Activated CD8-positive, alpha-beta memory T cell treated with anti-CD3 and anti-CD28 coated beads for 48 hours (primary cell): ENCODE data around the gene SPATC1L.

Source experiments
- DNase-seq, 3 experiments: peaks; one replicate each; pipeline ENCODE4 v3.0.0-alpha.2; 2020; ENCODE audit warnings: low read depth in 2 of 3, low spot score in 2 of 3

Gene SPATC1L

DNA sequence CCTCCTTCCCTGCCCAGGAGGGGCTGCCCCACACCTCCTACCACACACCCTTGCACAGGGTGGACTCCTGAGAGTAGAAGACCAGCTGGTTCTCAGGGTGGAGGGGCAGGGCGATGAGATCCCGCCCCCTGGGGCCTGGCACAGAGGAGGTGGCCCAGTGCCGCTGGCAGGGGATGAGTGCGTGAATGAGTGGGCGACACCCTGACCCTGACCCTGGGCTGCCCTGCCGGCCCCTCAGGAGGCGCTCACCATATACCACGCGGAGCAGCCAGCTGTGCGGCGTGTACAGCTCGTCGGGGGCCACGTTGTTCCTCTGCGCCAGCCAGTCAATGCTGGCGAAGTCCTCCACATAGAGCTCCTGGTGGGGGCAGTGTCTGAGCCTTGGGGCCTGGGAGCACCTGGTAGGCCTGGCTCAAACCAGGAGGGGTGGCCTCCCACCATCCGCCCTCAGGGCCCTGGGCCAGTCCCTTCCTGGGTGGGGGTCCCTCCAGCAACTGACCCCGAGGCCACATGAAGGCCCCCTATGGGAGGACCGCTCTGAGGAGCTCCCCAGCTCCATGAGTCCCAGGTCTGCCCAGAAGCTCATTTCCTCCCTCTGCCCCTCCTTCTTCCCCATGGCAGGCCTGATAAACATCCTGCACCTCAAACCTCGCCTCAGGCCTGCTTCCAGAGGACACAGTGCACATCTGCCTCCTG, 31.3 kb upstream of the SPATC1L start:
- no peak for DNase-seq

DNA sequence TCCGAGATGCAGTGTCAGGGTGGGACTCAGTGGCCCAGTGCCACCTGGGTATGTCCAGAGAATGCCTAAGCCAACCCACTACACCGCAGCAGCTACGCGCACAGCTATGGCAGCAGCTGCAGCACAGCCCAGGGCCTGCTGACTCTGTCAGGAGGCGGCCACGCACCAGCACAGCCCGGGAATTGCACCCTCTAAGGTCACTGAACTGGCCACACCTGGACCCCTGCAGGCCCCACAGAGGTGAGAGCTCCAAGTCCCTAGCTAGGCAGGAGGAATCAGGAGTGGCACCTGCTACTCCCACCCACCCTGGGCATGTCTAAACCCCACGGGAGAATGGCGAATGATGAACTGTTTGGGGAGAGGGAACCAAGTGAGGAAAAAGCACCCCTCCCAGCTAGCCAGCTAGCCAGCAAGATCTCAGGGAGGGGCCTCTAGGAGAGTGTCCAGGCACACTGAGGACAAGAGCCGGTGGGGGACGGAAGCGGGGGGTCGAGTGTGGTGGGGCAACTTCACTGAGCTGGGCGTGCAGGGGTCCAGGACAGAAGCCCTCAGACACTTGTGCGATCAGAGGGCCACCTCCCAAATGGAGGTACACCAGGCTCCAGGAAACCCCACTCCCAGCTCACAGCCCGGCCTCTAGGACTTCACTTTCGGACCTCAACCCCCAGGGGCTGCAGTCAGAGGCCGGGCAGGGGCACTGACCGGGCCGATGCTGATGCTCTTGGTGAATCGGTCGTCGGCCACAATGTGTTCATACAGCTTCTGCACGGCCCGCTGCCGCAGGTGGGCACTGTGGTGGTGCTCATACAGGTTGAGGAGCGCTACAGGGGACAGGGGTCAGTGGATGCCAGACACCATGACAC, 30.4 kb upstream of the SPATC1L start:
- no peak for DNase-seq

DNA sequence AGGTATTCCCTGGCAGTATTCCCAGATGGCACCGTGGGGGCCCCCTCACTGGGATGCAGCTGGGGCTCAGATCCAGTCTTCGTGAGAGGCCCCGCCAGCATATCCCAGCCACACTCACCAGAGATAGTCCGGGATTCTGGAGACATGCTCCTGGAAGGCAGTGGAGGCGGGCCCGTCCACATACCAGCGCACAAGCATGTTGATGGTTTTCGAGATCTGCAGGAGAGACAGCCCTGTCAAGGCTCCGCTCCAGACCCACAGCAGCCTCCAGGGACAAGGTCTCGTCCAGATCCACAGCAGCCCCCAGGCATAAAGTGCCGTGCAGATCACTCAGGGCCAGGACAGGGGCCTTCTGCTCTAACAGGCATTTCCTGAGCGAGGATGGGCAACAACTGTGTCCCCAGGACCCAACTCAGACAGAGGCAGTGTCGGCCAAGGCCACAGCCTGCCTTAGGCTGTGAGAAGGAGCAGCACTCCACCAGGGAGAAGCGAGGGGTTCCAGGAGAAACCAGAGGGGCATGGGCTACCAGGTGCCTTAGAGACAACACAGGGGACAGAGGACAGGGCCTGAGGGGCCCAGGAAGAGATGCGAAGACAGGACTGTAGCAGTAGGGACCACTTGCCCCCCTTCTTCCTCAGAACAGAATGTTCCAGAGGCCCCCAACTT, 29.5 kb upstream of the SPATC1L start:
- no peak for DNase-seq

DNA sequence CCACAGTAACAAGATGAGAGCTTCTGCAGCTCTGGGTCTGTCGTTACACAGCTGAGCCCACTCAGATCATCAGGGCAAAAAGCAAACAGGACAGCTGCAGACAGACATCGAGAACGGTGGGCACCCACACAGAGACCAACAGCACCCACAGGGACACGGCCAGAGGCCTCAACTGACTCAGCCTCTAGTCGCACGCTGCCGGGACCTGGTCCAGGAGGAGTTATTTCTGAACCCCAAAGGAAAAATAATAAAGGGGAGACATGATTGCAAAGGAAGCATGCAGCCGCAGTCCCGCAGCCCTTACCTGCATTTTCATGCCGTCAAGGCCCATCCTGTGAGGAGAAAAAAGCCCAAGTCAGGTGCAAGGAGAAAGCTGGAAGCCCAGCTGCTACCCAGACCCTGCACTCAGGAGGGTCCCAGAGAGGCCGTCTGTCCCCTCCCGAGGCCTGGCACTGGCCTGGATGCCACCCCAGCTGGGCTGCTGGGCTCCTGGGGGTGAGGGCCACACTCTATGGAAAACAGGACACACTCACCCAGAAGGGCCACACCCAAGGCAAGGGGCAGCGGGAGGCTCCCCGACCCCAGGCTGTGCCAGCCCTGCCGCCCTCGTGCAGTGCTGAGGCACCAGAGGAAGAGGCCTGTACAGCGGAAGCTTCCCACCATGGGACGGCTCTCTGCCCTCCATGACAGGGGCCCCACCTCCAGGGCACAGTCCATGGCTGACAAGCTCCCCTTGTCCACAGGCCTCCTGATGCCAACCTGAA, 28.6 kb upstream of the SPATC1L start:
- DNase-seq, result no peak

DNA sequence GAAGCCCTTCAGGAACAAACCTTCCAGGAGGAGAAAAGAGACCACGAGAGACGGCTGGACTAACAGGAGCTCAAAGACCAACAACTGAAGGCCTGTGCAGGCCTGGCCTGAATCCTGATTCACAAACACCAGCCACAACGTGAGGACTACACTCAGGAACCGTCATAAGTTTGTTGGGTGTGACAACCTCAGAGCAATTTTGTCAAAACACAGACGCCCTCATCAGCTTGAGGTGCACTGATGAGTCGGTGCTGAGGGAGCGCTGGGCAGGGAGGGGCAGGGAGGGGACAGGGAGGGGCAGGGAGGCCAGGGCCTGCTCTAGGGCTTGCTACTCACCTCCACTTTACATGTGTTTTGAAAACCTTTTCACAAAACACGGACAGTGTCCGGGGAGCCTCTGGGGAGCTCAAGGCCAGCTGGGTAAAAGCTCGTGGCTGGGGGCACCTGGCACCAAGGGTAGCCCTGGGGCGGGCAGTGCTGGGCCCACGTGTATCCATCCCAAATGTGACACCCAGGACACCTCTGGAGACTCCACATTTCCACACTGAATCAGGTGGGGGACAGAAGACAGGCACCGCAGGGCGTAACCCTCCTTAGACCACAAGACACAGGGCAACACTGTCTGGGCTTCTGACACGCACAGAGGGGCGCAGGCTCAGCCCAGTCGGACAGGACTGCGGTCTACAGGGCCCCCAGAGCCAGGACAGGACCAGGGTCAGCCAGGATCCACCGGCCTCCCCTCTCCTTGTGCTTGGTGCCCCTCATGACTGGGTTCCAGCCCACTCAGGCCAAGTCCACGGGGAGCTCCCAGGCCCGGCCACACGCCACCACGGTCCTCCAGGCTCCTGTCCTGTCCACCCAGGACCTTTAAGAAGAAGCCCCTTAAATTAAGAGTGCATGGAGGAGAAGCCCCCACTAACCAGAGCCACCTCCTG, 27.8 kb upstream of the SPATC1L start:
- no peak for DNase-seq

DNA sequence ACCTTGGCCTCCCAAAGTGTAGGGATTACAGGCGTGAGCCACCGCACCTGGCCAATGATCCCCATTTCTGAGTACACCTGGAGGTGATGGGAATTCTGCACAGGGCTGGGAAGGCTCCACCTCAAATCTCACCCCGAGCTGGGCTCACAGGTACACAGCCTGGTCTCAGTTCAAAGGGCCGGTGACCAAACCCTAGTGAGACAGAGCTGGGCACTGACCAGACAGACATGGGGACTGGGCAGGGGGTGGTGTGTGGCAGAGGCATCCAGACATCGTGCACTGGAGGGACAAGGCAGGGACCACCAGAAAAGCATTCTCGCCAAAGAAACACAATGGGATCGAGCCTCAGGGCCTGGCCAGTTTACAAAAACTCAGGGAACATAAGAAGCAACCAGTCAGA, 27.1 kb upstream of the SPATC1L start:
- no peak for DNase-seq

DNA sequence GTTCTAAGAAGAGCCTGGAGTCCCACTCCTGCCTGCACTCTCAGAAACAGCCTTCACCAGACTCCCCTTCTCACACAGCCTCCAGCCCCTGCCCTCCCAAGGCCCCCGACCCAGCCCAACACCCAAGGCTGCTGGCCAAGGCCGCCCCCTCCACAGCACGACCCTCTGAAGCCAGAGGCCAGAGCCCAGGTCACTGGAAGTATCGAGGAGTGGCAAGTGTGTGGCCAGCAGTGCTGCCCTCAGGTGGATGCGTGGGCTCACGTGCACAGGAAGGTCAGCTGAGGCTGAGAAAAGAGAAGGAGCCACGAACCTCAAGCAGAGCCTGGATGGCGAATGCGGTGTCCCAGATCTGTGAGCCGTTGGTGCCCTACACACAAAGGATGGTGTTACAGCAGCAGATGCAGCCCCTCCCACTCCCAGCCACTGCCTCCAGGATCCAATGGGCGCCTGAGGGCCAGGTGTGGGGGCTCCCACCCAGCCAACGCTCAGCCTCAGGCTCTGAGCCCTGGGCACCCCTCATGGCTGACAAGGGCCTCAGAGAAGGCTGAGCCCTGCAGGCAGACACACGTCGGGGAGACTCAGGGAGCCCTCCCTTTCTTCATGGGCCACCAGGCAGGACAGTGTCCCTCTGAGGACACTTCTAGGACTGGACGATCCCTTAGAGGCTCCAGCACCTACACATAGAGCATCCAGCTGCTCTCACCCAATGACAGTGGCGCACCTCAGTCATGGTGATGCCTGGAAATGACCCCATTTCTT, 26.3 kb upstream of the SPATC1L start:
- DNase-seq, result no peak

DNA sequence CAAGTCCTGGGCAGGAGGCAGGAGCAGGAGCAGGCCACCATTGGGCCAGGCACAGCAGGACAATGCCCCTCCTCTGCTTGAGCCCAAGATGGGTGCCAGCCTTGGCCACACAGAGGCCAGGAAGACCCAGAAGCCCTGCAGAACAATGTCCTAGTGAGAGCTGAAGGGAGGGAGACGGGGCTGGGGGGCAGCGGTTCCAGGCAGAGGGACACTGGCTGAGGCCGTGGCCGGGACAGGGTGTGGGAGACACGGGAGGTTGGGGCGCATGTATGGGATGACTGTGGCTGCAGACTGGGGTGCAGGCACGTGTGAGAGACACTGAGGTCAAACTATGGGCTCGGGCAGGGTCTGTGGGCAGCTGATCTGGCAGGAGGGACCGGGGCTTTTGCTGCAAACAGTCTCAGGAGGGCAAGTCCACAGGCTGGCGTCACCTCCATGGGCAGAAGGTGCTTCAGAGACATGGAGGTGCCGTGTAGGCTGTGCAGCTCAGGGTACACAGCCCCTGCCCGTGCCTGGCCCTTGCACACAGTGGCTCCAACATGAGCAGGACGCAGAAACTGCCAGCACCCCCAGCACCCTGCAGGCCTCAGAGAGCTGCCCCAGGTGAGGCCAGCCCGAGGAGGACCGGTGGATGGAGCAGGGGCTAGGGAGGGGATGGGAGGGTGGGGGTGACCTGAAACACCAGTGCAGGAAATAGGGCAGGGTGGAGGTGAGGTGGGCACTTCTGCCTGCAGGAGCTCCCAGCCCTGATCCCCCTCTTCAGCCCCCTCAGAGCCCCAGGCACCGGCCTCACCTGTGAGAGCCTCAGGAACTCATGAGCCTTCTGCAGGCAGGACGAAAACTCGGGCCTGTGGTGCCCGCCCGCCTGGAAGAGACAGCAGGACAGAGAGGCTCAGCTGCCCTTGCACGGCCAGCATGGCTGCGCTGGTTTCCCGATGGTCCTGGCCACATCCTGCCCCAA, 24.8 kb upstream of the SPATC1L start:
- DNase-seq, result no peak

DNA sequence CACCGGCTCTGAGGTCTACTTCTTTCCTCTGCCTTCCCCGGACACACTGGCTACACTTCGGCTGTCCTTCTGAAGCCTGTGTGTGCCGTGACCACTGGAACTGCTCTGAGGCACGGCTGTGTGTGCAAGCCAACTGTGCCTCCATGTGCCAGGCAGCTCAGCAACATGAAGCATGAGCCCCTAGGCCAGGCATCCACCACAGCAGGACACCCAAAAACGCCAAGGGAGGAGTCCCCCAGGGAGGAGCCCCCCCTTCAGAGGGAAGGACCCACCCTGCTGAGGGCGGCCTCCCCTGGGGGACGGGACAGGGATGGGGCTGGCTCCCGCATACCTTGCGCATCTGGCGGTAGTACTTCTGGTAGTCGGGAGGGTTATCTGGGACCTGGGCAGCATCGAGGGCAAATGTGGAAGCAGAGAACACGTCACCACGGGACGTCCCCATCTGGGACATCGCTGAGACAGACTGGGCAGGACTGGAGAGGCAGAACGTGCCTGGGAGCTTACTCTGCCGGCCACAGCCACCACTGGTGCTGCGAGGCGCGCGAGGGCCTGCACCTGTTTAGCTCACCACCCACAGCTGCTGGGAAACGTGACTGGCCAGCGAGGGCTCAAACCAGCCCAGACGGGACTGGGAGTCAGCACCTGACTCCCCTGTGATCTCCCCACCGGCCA, 23.8 kb upstream of the SPATC1L start:
- no peak for DNase-seq

DNA sequence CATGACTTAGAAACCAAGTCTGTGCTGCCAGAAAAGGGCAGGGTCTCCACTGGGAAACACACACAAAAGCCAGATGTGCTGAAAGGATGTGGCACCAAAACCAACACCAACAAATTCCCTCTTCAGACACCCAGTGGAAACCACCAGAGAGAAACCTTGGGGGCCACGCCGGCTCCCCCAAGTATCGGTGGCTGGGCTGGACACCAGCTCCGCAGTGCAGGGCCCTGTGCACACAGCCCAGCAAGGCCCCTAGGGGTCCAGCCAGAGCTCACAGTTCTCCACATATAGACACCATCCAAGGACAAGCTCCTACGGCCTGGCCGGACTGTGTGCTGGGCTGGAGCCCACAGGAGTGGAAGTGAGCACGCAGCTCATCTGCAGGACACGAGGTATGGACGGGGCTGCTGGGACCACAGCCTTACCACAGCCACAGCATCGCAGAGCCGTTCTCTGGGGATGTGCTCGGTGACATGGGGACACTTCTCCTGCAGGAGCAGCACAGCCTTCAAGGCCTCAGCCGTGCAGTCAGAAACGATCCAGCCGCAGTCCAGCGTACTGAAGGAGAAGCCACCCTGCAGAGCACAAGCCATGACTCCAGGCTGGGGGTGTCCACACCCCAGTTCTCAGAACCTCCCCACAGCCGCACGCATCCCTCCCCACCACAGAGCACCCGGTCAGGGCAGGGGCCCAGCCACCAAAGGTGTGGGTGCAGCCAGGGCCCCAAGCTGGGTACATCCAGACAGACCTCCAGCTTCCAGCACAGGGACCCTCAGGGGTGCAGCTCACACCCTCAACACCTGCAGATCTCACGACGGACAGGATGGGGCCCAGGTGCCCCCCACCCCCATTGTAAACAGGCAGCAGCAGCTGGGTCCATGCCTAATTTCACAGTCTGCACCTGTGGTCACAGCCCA, 23.0 kb upstream of the SPATC1L start:
- no peak for DNase-seq

DNA sequence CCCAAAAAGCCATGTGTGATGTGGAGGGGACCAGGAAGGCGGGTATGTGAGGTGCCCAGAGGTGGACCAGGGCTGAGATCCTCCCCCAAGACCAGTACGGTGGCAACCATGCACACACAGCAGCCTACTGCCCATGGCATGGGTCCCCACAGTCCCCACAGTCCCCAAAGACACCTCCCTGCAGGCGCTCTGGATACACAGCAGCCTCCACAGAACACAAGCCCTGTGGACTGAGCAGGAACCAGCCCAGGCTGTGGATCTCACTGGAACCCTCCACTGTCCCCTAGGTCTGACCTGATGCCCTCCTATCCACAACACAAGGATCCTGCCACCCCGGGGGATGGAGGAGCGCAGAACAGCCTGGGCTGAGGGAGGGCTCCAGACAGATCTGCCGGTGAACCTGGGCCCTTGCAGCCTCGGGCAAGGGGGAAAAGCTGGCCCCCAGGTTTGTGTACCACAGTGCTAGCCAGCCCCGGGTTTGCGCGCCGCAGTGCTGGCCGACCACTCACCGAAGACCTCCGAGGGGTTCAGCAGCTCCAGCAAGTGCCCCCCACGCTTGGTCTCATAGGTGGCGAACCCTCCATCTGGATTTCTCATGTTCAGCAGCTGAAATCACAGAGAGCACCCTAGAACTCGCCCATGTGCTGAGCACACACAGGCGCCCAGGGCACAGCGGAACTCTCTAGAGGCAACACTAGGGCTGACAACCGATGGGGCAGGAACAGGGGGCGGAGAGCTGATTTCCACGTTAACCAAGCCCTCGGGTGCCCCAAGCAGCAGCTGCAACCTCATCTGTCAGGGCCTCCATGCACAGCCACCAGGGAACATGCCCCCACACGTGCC, 22.1 kb upstream of the SPATC1L start:
- DNase-seq, result no peak

DNA sequence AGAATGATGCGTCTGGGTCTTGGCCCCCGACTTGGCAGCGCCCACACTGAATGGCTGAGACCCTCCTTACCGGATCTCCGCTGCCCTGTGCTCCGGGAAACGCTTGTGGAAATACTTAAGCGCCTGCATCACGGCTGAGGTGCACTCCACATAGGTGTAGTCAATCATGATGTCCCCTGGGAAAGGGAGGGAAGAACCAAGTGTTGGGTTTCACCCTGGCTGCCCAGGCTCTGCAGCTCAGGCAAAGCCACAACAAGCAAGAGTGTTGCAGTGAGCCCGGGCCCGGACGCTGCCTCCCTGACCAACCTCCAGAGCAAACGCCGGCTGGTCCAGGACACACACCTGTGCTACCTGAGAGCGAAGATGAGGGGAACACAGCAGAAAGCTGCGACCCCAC, 21.5 kb upstream of the SPATC1L start:
- no peak for DNase-seq

DNA sequence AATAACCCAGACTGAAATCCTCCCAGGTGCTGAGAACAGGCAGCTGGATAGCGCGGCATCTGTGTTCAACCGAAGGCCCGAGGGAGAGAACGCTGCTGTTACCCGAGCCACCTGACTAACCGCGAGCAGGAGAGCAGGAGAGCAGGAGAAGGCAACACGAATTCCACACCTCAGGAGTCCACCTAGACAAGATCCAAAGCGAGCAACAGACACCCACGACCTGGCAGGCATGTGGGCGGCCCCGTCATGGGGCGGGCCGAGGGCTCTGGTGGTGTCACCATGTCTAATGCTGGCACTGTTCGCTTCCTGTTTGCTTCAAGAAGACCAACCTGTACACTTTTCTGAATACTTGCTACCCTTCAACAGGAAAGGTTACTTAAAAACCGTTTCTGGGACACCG, 20.9 kb upstream of the SPATC1L start:
- no peak for DNase-seq

DNA sequence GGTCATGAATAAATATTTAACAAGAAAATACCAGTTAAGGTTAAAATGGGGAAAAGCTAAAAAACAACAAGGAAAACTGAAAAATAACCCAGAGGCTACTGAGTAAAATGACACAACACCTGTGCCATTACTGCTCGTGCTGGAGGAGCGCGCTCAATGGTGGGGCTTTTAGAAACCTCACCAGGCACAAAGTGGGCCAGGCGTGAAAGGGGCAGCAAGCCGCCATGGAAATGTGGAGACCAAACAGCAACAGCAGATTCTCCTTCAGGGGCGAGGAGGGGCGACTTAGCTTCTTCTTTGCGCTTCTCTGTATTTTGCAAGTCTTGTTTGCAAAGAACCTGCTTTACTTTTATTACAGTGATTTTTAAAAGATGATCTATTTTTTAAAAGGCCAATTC, 18.9 kb upstream of the SPATC1L start:
- DNase-seq, result no peak

DNA sequence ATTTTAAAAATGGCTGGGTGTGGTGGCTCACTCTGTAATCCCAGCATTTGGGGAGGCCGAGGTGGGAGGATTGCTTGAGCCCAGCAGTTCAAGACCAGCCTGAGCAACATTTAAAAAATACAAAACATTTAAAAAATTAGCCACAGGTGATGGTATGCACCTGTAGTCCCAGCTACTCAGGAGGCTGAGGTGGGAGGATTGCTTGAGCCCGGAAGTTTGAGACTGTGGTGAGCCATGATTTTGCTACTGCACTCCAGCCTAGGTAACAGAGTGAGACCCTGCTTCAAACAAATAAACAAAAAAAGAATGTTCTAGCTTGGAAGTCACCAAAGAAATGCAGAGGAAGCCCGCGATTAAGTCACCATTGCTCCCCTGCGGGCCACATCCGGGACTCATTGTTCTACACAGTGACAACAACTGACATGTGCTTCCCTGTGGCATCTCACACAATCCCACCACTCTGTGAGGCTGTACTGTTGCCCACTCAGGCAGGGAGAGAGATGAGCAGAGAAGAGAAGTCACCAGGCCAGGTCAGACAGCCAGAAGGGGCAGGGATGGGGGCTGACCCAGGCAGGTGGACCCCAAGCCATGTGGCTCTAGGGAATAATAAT, 18.4 kb upstream of the SPATC1L start:
- DNase-seq, result no peak
